Activated T-cell treated with anti-CD3 and anti-CD28 coated beads, Interleukin-2, amount 50 U/mL, for 72 hours (primary cell): ENCODE data around the gene TRPV5. TPM values are rescaled to one million over a fixed set of nuclear protein-coding genes. Genes with fewer than 3 reads are reported as not detected.
A peak's percentile ranks its signal among the peaks of the same experiment; 100 is the strongest.

Source experiments
- ATAC-seq, 2 donors: fragments of 150-1000 bp; cut with Tn5 transposase; replicated peaks in 1 of 2; 2 replicates each; pipeline ENCODE4 v1.10.0; 2021; ENCODE audit warnings: moderate library complexity in 2 of 2, mild to moderate bottlenecking in 1 of 2
- DNase-seq, 2 donors: peaks; one replicate each; pipeline ENCODE4 v3.0.0; 2021 to 2022; ENCODE audit warnings: mixed read lengths in 1 of 2
- H3K27ac Mint-ChIP-seq: one replicate; pipeline ENCODE4 v1.8.0; 2022; ENCODE audit warnings: mild to moderate bottlenecking, moderate library complexity, mixed read lengths
- H3K27me3 Mint-ChIP-seq: one replicate; pipeline ENCODE4 v1.8.0; 2022; ENCODE audit warnings: low read depth, mixed read lengths
- H3K36me3 Mint-ChIP-seq, 2 donors: one replicate each; pipeline ENCODE4 v1.8.0; 2022; ENCODE audit warnings: mixed read lengths in 2 of 2, mild to moderate bottlenecking in 1 of 2; ENCODE audit not compliant: insufficient read depth in 2 of 2
- H3K4me1 Mint-ChIP-seq: one replicate; pipeline ENCODE4 v1.8.0; 2022; ENCODE audit warnings: low read depth, mixed read lengths
- H3K4me3 Mint-ChIP-seq, 2 donors: one replicate each; pipeline ENCODE4 v1.8.0; 2022; ENCODE audit warnings: mild to moderate bottlenecking in 2 of 2, mixed read lengths in 2 of 2, moderate library complexity in 2 of 2
- H3K9me3 Mint-ChIP-seq, 2 donors: one replicate each; pipeline ENCODE4 v1.8.0; 2022; ENCODE audit warnings: mixed read lengths in 2 of 2
- total RNA-seq, 2 donors: library from RNA; stranded (reverse); gene quantifications; one replicate each; pipeline ENCODE4 v1.2.3, GENCODE V29; 2022

The TRPV5 gene
- total RNA-seq, 2 donors from 2014 or later: 0.09 TPM; not detected in 1

GRCh38 chr7:142874409-142874808 lies 59.1 kb downstream of the TRPV5 start:
- H3K36me3 Mint-ChIP-seq: no peaks in the 10 kb centered on the region

DNA sequence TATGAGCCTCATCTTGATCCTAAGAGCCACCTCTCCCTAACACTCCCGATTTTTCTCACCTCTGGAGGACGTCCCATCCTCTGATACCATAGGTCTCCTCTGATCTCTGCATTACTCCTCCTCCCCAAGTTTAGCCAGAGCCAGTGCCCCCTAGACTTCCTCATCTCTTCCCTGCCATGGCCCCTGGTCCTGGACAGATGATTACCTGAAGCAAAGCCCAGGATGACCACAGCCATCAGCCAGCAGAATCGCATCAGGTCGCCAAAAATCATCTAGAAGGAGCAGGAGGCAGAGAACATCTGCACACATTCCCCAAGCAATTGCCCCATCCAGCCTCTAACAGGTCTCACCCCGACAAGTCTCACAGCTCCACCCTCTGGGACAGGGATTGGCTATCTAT lies 59.7 kb downstream of the TRPV5 start:
- no peak overlapping the region for H3K27ac Mint-ChIP-seq
- H3K27me3 Mint-ChIP-seq: no peaks in the 10 kb centered on the region
- no peaks in the 10 kb centered on the region for H3K4me1 Mint-ChIP-seq
- H3K4me3 Mint-ChIP-seq: no peak overlapping the region
- DNase-seq (no peak), ATAC-seq (no peak)
- H3K36me3 Mint-ChIP-seq: no peaks in the 10 kb centered on the region
- H3K9me3 Mint-ChIP-seq: no peaks in the 10 kb centered on the region

More at GRCh38 chr7:142874409-142874808, 59.1 kb downstream of the TRPV5 start:
- Mint-ChIP-seq H3K27ac (no peak overlapping the region), H3K4me1 (no peaks in the 10 kb centered on the region), H3K9me3 (no peaks in the 10 kb centered on the region), H3K4me3 (no peak overlapping the region), H3K27me3 (no peaks in the 10 kb centered on the region)
- DNase-seq (no peak), ATAC-seq (no peak)

- DNase-seq (peak; percentile 38 to 41), ATAC-seq (peak; percentile 45 to 56)
- Mint-ChIP-seq H3K27ac (no peak overlapping the region), H3K4me1 (no peaks in the 10 kb centered on the region), H3K36me3 (no peaks in the 10 kb centered on the region), H3K27me3 (no peaks in the 10 kb centered on the region), H3K9me3 (no peaks in the 10 kb centered on the region), H3K4me3 (no peak overlapping the region)
Observed at GRCh38 chr7:142873281-142873784, 60.2 kb downstream of the TRPV5 start.

DNA sequence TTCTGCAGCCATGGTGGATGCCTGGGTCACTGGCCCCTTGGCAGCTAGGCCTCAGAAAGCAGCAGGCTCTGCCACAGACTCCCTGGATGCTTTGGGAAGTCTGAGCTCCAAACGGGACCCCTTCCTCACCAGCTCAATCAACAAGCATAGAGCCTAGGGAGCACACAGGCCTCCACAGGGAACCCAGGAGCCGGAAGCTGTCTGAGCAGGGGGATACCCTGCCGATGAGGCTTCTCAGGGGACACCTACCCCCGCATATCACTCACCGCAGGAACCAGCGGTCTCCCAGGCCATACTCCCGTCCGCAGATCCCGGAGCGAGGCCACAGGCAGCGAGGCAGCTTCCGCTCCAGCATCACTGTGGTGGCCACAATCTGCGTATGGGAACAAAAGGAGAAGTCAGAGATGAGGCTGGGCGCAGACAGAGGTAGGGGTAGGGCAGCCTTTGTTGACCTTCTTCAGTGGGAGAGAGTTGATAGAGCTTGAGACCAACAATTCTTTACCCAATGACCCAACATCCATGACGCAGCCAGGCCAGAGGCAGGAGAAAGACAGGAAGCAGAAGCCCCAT lies 61.4 kb downstream of the TRPV5 start:
- H3K4me1 Mint-ChIP-seq: no peaks in the 10 kb centered on the region
- no peaks in the 10 kb centered on the region for H3K27me3 Mint-ChIP-seq
- no peaks in the 10 kb centered on the region for H3K36me3 Mint-ChIP-seq
- no peak for DNase-seq
- no peak overlapping the region for H3K27ac Mint-ChIP-seq
- H3K4me3 Mint-ChIP-seq: no peak overlapping the region
- H3K9me3 Mint-ChIP-seq: no peaks in the 10 kb centered on the region
- no peak for ATAC-seq

- H3K27me3 Mint-ChIP-seq: no peaks in the 10 kb centered on the region
- no peak overlapping the region for H3K4me3 Mint-ChIP-seq
- no peak for ATAC-seq
- DNase-seq: no peak
- H3K4me1 Mint-ChIP-seq: no peaks in the 10 kb centered on the region
- no peak overlapping the region for H3K27ac Mint-ChIP-seq
- no peaks in the 10 kb centered on the region for H3K9me3 Mint-ChIP-seq
- no peaks in the 10 kb centered on the region for H3K36me3 Mint-ChIP-seq
Observed at GRCh38 chr7:142871260-142872105, 62.1 kb downstream of the TRPV5 start.

GRCh38 chr7:142870566-142871259 lies 62.8 kb downstream of the TRPV5 start:
- Mint-ChIP-seq H3K27me3 (no peaks in the 10 kb centered on the region), H3K4me1 (no peaks in the 10 kb centered on the region), H3K4me3 (no peak overlapping the region), H3K36me3 (no peaks in the 10 kb centered on the region), H3K27ac (no peak overlapping the region), H3K9me3 (no peaks in the 10 kb centered on the region)
- ATAC-seq: no peak
- no peak for DNase-seq

GRCh38 chr7:142870147-142870559 lies 63.4 kb downstream of the TRPV5 start:
- Mint-ChIP-seq H3K9me3 (no peaks in the 10 kb centered on the region), H3K4me1 (no peaks in the 10 kb centered on the region), H3K27me3 (no peaks in the 10 kb centered on the region), H3K36me3 (no peaks in the 10 kb centered on the region), H3K4me3 (no peak overlapping the region), H3K27ac (no peak overlapping the region)
- ATAC-seq (no peak), DNase-seq (no peak)

GRCh38 chr7:142869434-142869833 lies 64.1 kb downstream of the TRPV5 start:
- ATAC-seq: no peak
- no peaks in the 10 kb centered on the region for H3K27me3 Mint-ChIP-seq
- DNase-seq: no peak
- no peak overlapping the region for H3K27ac Mint-ChIP-seq
- no peaks in the 10 kb centered on the region for H3K36me3 Mint-ChIP-seq
- H3K9me3 Mint-ChIP-seq: no peaks in the 10 kb centered on the region
- H3K4me1 Mint-ChIP-seq: no peaks in the 10 kb centered on the region
- no peak overlapping the region for H3K4me3 Mint-ChIP-seq

GRCh38 chr7:142868986-142869415 lies 64.5 kb downstream of the TRPV5 start:
- DNase-seq (no peak), ATAC-seq (no peak)
- Mint-ChIP-seq H3K27me3 (no peaks in the 10 kb centered on the region), H3K27ac (no peak overlapping the region), H3K9me3 (no peaks in the 10 kb centered on the region), H3K4me1 (no peaks in the 10 kb centered on the region), H3K36me3 (no peaks in the 10 kb centered on the region), H3K4me3 (no peak overlapping the region)

- Mint-ChIP-seq H3K4me3 (no peak overlapping the region), H3K4me1 (no peaks in the 10 kb centered on the region), H3K27ac (no peak overlapping the region), H3K27me3 (no peaks in the 10 kb centered on the region), H3K36me3 (no peaks in the 10 kb centered on the region), H3K9me3 (no peaks in the 10 kb centered on the region)
- DNase-seq: no peak
- no peak for ATAC-seq
Observed at GRCh38 chr7:142868188-142868985, 65.2 kb downstream of the TRPV5 start.

GRCh38 chr7:142867398-142868187 lies 66.0 kb downstream of the TRPV5 start:
- Mint-ChIP-seq H3K27me3 (no peaks in the 10 kb centered on the region), H3K36me3 (no peaks in the 10 kb centered on the region), H3K27ac (no peak overlapping the region), H3K4me3 (no peak overlapping the region), H3K9me3 (no peaks in the 10 kb centered on the region), H3K4me1 (no peaks in the 10 kb centered on the region)
- ATAC-seq (no peak), DNase-seq (no peak)

- no peaks in the 10 kb centered on the region for H3K9me3 Mint-ChIP-seq
- no peak for ATAC-seq
- DNase-seq: no peak
- no peaks in the 10 kb centered on the region for H3K36me3 Mint-ChIP-seq
- no peak overlapping the region for H3K4me3 Mint-ChIP-seq
- no peak overlapping the region for H3K27ac Mint-ChIP-seq
- H3K4me1 Mint-ChIP-seq: no peaks in the 10 kb centered on the region
- no peaks in the 10 kb centered on the region for H3K27me3 Mint-ChIP-seq
Observed at GRCh38 chr7:142867097-142867378, 66.5 kb downstream of the TRPV5 start.
